Naive thymus-derived CD8-positive, alpha-beta T cell (primary cell): Measurements from ENCODE around the gene VAT1L. TPM values are rescaled to one million over a fixed set of nuclear protein-coding genes. Genes with fewer than 3 reads are reported as not detected.
A peak's percentile ranks its signal among the peaks of the same experiment; 100 is the strongest.

Experiments
- ATAC-seq, 2 donors: fragments of 150-1000 bp; cut with Tn5 transposase in 1 of 2; sonication (Bioruptor Pico), chemical (Tn5 transposase) in 1 of 2; 1 replicate in 1 of 2; 2 replicates in 1 of 2; pipeline ENCODE4 v1.10.0; 2021; ENCODE audit warnings: mild to moderate bottlenecking in 2 of 2, moderate library complexity in 2 of 2
- POLR2A ChIA-PET: fragments of 350-600 bp; sonication (Branson Sonifier 250); formaldehyde crosslinking; loops from one replicate; lab custom pipeline; 2021; ENCODE audit warnings: antibody characterized with exemption; lab: Charles Lee
- DNase-seq, 10 donors: peaks; one replicate each; pipeline versions ENCODE4 v3.0.0 to v3.0.0-alpha.2; 2020 to 2022
- H3K27ac Mint-ChIP-seq, 10 donors: one replicate each; pipeline ENCODE4 v1.8.0; 2020 to 2022; ENCODE audit warnings: mild to moderate bottlenecking in 10 of 10, mixed read lengths in 10 of 10, moderate library complexity in 4 of 10, inconsistent platforms in 1 of 10
- H3K27me3 Mint-ChIP-seq, 5 donors: one replicate each; pipeline ENCODE4 v1.8.0; 2021 to 2022; ENCODE audit warnings: mixed read lengths in 5 of 5
- H3K36me3 Mint-ChIP-seq, 3 donors: one replicate each; pipeline ENCODE4 v1.8.0; 2020 to 2022; ENCODE audit warnings: mixed read lengths in 3 of 3, mild to moderate bottlenecking in 2 of 3, inconsistent platforms in 1 of 3
- H3K4me1 Mint-ChIP-seq, 4 donors: one replicate each; pipeline ENCODE4 v1.8.0; 2021 to 2022; ENCODE audit warnings: mixed read lengths in 4 of 4
- H3K4me3 Mint-ChIP-seq, 10 donors: one replicate each; pipeline ENCODE4 v1.8.0; 2020 to 2022; ENCODE audit warnings: mild to moderate bottlenecking in 10 of 10, mixed read lengths in 10 of 10, moderate library complexity in 6 of 10, inconsistent platforms in 1 of 10
- H3K9me3 Mint-ChIP-seq, 9 donors: one replicate each; pipeline ENCODE4 v1.8.0; 2020 to 2022; ENCODE audit warnings: mixed read lengths in 9 of 9, mild to moderate bottlenecking in 3 of 9, inconsistent platforms in 1 of 9, moderate library complexity in 1 of 9
- polyA plus RNA-seq, 3 donors: library from polyadenylated mRNA; unstranded; fragments of 300-500 nt; fragmentation: Illumina TruSeq; gene quantifications; one replicate each; pipeline ENCODE4 v1.2.3, GENCODE V29; 2021
- total RNA-seq, 8 experiments: library from RNA in 2 of 8; stranded (reverse) in 2 of 8; gene quantifications; one replicate each; pipeline ENCODE4 v1.2.3 and lab custom pipeline; 2021 to 2026

The VAT1L gene
- total and polyA plus RNA-seq, 5 experiments from 2014 or later: not detected

- POLR2A ChIA-PET: no interaction called here
- Mint-ChIP-seq H3K36me3 (no peaks in the 10 kb centered on the region), H3K27ac (no peak overlapping the region), H3K4me3 (no peak overlapping the region), H3K9me3 (peaks cover 0 to 2% (median 0%) of the 10 kb centered on the region in 9 donors), H3K27me3 (peaks cover 37 to 52% (median 45%) of the 10 kb centered on the region in 5 donors), H3K4me1 (peaks cover 5 to 19% (median 12%) of the 10 kb centered on the region in 4 donors)
- no peak for DNase-seq
- no peak for ATAC-seq
Measured at GRCh38 chr16:77786186-77786847, 2.0 kb upstream of the VAT1L start.

- Mint-ChIP-seq H3K4me3 (peak overlapping the region in 5 of 10 donors; percentile 2 to 43 (median 23)), H3K4me1 (peaks cover 5 to 19% (median 12%) of the 10 kb centered on the region in 4 donors), H3K27ac (no peak overlapping the region), H3K27me3 (peaks cover 47 to 63% (median 52%) of the 10 kb centered on the region in 5 donors), H3K9me3 (peaks cover 0 to 2% (median 0%) of the 10 kb centered on the region in 9 donors), H3K36me3 (no peaks in the 10 kb centered on the region)
- no peak for DNase-seq
- ATAC-seq: no peak
- POLR2A ChIA-PET: no interaction called here
Measured at GRCh38 chr16:77787452-77787851, 912 bp upstream of the VAT1L start.

- H3K4me1 Mint-ChIP-seq: peaks cover 5 to 19% (median 12%) of the 10 kb centered on the region in 4 donors
- ATAC-seq (no peak), DNase-seq (no peak)
- H3K36me3 Mint-ChIP-seq: no peaks in the 10 kb centered on the region
- H3K27me3 Mint-ChIP-seq: peaks cover 49 to 75% (median 54%) of the 10 kb centered on the region in 5 donors
- no peak overlapping the region for H3K27ac Mint-ChIP-seq
- POLR2A ChIA-PET: no interaction called here
- peak overlapping the region in 7 of 10 donors; percentile 3 to 60 (median 44) for H3K4me3 Mint-ChIP-seq
- peaks cover 0 to 9% (median 0%) of the 10 kb centered on the region in 9 donors for H3K9me3 Mint-ChIP-seq
Measured at GRCh38 chr16:77789085-77790008, 983 bp downstream of the VAT1L start.

- H3K27ac Mint-ChIP-seq: no peak overlapping the region
- H3K4me3 Mint-ChIP-seq: peak overlapping the region in 2 of 10 donors; percentile 3 to 12
- DNase-seq (no peak), ATAC-seq (no peak)
- no peaks in the 10 kb centered on the region for H3K36me3 Mint-ChIP-seq
- POLR2A ChIA-PET: no interaction called here
- peaks cover 5 to 19% (median 12%) of the 10 kb centered on the region in 4 donors for H3K4me1 Mint-ChIP-seq
- H3K9me3 Mint-ChIP-seq: peaks cover 0 to 9% (median 0%) of the 10 kb centered on the region in 9 donors
- H3K27me3 Mint-ChIP-seq: peaks cover 49 to 81% (median 57%) of the 10 kb centered on the region in 5 donors
Measured at GRCh38 chr16:77790009-77790372, 1.6 kb downstream of the VAT1L start.

GRCh38 chr16:77790912-77791311 is 2.5 kb downstream of the VAT1L start:
- peaks cover 45 to 80% (median 56%) of the 10 kb centered on the region in 5 donors for H3K27me3 Mint-ChIP-seq
- POLR2A ChIA-PET: no interaction called here

GRCh38 chr16:77793417-77793816 is 5.1 kb downstream of the VAT1L start:
- POLR2A ChIA-PET: no interaction called here
- Mint-ChIP-seq H3K27me3 (peaks cover 32 to 76% (median 41%) of the 10 kb centered on the region in 5 donors), H3K27ac (no peak overlapping the region)

More at GRCh38 chr16:77790912-77791311, 2.5 kb downstream of the VAT1L start:
- DNase-seq (no peak), ATAC-seq (no peak)
- H3K4me3 Mint-ChIP-seq: no peak overlapping the region
- H3K27ac Mint-ChIP-seq: no peak overlapping the region
- no peaks in the 10 kb centered on the region for H3K36me3 Mint-ChIP-seq
- H3K9me3 Mint-ChIP-seq: peaks cover 0 to 9% (median 0%) of the 10 kb centered on the region in 9 donors
- peaks cover 5 to 19% (median 12%) of the 10 kb centered on the region in 4 donors for H3K4me1 Mint-ChIP-seq

GRCh38 chr16:77794586-77794985 is 6.2 kb downstream of the VAT1L start:
- no peaks in the 10 kb centered on the region for H3K36me3 Mint-ChIP-seq
- peaks cover 0 to 9% (median 0%) of the 10 kb centered on the region in 9 donors for H3K9me3 Mint-ChIP-seq
- no peak overlapping the region for H3K4me3 Mint-ChIP-seq
- ATAC-seq: no peak
- POLR2A ChIA-PET: no interaction called here
- H3K4me1 Mint-ChIP-seq: peaks cover 0 to 5% (median 1%) of the 10 kb centered on the region in 4 donors
- H3K27ac Mint-ChIP-seq: no peak overlapping the region
- H3K27me3 Mint-ChIP-seq: peaks cover 29 to 80% (median 37%) of the 10 kb centered on the region in 5 donors
- no peak for DNase-seq

More at GRCh38 chr16:77793417-77793816, 5.1 kb downstream of the VAT1L start:
- no peak overlapping the region for H3K4me3 Mint-ChIP-seq
- ATAC-seq (no peak), DNase-seq (no peak)
- H3K4me1 Mint-ChIP-seq: peaks cover under 1 to 12% (median 5%) of the 10 kb centered on the region in 4 donors
- H3K9me3 Mint-ChIP-seq: peaks cover 0 to 9% (median 0%) of the 10 kb centered on the region in 9 donors
- no peaks in the 10 kb centered on the region for H3K36me3 Mint-ChIP-seq

- Mint-ChIP-seq H3K4me1 (peaks cover 0 to 1% (median 0%) of the 10 kb centered on the region in 4 donors), H3K36me3 (no peaks in the 10 kb centered on the region), H3K4me3 (no peak overlapping the region), H3K9me3 (peaks cover 0 to 2% (median 0%) of the 10 kb centered on the region in 9 donors), H3K27ac (no peak overlapping the region), H3K27me3 (peaks cover 6 to 55% (median 20%) of the 10 kb centered on the region in 5 donors)
- DNase-seq (no peak), ATAC-seq (no peak)
- POLR2A ChIA-PET: no interaction called here
Measured at GRCh38 chr16:77801817-77802216, 13.5 kb downstream of the VAT1L start.

- Mint-ChIP-seq H3K36me3 (no peaks in the 10 kb centered on the region), H3K4me1 (peaks cover 0 to 1% (median 0%) of the 10 kb centered on the region in 4 donors), H3K27me3 (peaks cover 3 to 23% (median 10%) of the 10 kb centered on the region in 5 donors), H3K27ac (no peak overlapping the region), H3K9me3 (peaks cover 0 to 2% (median 0%) of the 10 kb centered on the region in 9 donors), H3K4me3 (no peak overlapping the region)
- ATAC-seq (no peak), DNase-seq (no peak)
- POLR2A ChIA-PET: no interaction called here
Measured at GRCh38 chr16:77805398-77805797, 17.0 kb downstream of the VAT1L start.

- H3K36me3 Mint-ChIP-seq: no peaks in the 10 kb centered on the region
- H3K27me3 Mint-ChIP-seq: peaks cover 3 to 31% (median 6%) of the 10 kb centered on the region in 5 donors
- peaks cover 0 to 1% (median 0%) of the 10 kb centered on the region in 4 donors for H3K4me1 Mint-ChIP-seq
- ATAC-seq (no peak), DNase-seq (no peak)
- no peak overlapping the region for H3K27ac Mint-ChIP-seq
- POLR2A ChIA-PET: no interaction called here
- H3K9me3 Mint-ChIP-seq: peaks cover 0 to 2% (median 0%) of the 10 kb centered on the region in 9 donors
- no peak overlapping the region for H3K4me3 Mint-ChIP-seq
Measured at GRCh38 chr16:77807021-77807420, 18.7 kb downstream of the VAT1L start.

GRCh38 chr16:77812856-77813500 is 24.6 kb downstream of the VAT1L start:
- peaks cover 3 to 21% (median 8%) of the 10 kb centered on the region in 5 donors for H3K27me3 Mint-ChIP-seq
- H3K9me3 Mint-ChIP-seq: peaks cover 0 to 2% (median 0%) of the 10 kb centered on the region in 9 donors
- H3K4me3 Mint-ChIP-seq: no peak overlapping the region
- POLR2A ChIA-PET: no interaction called here
- H3K4me1 Mint-ChIP-seq: no peaks in the 10 kb centered on the region
- no peaks in the 10 kb centered on the region for H3K36me3 Mint-ChIP-seq
- DNase-seq (no peak), ATAC-seq (no peak)
- H3K27ac Mint-ChIP-seq: no peak overlapping the region

- ATAC-seq: no peak
- H3K4me3 Mint-ChIP-seq: no peak overlapping the region
- H3K27ac Mint-ChIP-seq: no peak overlapping the region
- H3K9me3 Mint-ChIP-seq: peaks cover 0 to 2% (median 0%) of the 10 kb centered on the region in 9 donors
- POLR2A ChIA-PET: no interaction called here
- DNase-seq: no peak
- H3K4me1 Mint-ChIP-seq: no peaks in the 10 kb centered on the region
- H3K36me3 Mint-ChIP-seq: no peaks in the 10 kb centered on the region
- H3K27me3 Mint-ChIP-seq: peaks cover 4 to 19% (median 9%) of the 10 kb centered on the region in 5 donors
Measured at GRCh38 chr16:77816293-77816692, 27.9 kb downstream of the VAT1L start.
